Measurements from ENCODE around the gene ACOX3.

ACOX3 gene

DNA sequence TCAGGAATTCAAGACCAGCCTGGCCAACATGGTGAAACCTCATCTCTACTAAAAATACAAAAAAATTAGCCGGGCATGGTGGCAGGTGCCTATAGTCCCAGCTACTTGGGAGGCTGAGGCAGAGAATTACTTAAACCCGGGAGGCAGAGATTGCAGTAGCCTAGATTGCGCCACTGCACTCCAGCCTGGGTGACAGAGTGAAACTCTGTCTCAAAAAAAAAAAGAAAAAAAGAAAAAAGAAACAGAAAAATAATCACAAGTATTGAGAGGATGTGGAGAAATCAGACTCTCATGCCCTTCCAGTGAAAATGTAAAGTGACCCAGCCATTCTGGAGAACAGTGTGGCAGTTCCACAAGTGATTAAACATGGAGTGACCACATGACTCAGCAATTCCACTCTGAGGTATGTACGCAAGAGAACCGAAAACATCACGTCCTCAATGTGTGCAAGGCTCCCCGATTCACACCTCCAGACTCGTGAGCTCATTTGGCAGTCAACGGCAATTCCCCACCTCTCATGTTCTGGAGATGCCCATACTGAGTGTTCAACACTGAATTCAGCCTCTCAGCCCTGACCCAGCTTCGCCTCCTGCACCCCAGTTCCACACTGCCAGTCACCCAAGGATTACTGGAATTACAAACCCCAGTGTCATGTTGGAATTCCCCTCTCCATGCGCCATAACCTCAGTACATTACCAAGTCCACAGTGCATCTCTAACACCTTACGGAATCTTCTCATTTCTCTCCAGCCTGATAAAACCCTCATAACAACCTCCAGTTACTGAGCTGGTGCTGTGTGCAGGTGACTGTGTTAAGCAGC lies 21.1 kb downstream of the ACOX3 start:
- Histone ChIP-seq H3K4me1 (ENCODE audit: control insufficient read depth, insufficient read depth, low read length) (no peaks in the 10 kb centered on the region), H3K9me3 (ENCODE audit: control insufficient read depth, insufficient read depth, low read depth, low read length) (no peaks in the 10 kb centered on the region), H3K4me3 (ENCODE audit: low read depth, low read length) (no peak overlapping the region), H3K27ac (ENCODE audit: extremely low read depth, low read depth, low read length) (no peak overlapping the region), H3K36me3 (ENCODE audit: control insufficient read depth in 2 of 2, insufficient read depth in 1 of 2, low read length in 2 of 2) (peaks cover 0 to 12% of the 10 kb centered on the region in 2 experiments; a peak in 1 of 3 replicates)
- TF ChIP-seq ZNF169 (tag by site-specific recombination; IDR thresholded peaks at IDR 0.05) (no peak), ZNF341 (tag by site-specific recombination; IDR thresholded peaks at IDR 0.05; ENCODE audit: low read depth) (no peak), ZNF146 (tag by site-specific recombination; IDR thresholded peaks at IDR 0.05) (no peak), ZNF37A (tag by site-specific recombination; IDR thresholded peaks at IDR 0.05) (no peak), HOXA7 (CRISPR knock-in tag; IDR thresholded peaks at IDR 0.05; ENCODE audit: borderline replicate concordance) (no peak), ZNF223 (tag by site-specific recombination; IDR thresholded peaks at IDR 0.05) (no peak)
- TF ChIP-seq, protein P1, sequence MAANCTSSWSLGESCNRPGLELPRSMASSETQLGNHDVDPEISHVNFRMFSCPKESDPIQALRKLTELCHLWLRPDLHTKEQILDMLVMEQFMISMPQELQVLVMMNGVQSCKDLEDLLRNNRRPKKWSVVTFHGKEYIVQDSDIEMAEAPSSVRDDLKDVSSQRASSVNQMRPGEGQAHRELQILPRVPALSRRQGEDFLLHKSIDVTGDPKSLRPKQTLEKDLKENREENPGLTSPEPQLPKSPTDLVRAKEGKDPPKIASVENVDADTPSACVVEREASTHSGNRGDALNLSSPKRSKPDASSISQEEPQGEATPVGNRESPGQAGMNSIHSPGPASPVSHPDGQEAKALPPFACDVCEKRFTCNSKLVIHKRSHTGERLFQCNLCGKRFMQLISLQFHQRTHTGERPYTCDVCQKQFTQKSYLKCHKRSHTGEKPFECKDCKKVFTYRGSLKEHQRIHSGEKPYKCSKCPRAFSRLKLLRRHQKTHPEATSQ (tag by site-specific recombination; IDR thresholded peaks at IDR 0.05) = no peak
- TF ChIP-seq, protein P2, sequence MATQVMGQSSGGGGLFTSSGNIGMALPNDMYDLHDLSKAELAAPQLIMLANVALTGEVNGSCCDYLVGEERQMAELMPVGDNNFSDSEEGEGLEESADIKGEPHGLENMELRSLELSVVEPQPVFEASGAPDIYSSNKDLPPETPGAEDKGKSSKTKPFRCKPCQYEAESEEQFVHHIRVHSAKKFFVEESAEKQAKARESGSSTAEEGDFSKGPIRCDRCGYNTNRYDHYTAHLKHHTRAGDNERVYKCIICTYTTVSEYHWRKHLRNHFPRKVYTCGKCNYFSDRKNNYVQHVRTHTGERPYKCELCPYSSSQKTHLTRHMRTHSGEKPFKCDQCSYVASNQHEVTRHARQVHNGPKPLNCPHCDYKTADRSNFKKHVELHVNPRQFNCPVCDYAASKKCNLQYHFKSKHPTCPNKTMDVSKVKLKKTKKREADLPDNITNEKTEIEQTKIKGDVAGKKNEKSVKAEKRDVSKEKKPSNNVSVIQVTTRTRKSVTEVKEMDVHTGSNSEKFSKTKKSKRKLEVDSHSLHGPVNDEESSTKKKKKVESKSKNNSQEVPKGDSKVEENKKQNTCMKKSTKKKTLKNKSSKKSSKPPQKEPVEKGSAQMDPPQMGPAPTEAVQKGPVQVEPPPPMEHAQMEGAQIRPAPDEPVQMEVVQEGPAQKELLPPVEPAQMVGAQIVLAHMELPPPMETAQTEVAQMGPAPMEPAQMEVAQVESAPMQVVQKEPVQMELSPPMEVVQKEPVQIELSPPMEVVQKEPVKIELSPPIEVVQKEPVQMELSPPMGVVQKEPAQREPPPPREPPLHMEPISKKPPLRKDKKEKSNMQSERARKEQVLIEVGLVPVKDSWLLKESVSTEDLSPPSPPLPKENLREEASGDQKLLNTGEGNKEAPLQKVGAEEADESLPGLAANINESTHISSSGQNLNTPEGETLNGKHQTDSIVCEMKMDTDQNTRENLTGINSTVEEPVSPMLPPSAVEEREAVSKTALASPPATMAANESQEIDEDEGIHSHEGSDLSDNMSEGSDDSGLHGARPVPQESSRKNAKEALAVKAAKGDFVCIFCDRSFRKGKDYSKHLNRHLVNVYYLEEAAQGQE (tag by site-specific recombination; IDR thresholded peaks at IDR 0.05) = no peak
- TF ChIP-seq, protein P3, sequence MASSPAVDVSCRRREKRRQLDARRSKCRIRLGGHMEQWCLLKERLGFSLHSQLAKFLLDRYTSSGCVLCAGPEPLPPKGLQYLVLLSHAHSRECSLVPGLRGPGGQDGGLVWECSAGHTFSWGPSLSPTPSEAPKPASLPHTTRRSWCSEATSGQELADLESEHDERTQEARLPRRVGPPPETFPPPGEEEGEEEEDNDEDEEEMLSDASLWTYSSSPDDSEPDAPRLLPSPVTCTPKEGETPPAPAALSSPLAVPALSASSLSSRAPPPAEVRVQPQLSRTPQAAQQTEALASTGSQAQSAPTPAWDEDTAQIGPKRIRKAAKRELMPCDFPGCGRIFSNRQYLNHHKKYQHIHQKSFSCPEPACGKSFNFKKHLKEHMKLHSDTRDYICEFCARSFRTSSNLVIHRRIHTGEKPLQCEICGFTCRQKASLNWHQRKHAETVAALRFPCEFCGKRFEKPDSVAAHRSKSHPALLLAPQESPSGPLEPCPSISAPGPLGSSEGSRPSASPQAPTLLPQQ (tag by site-specific recombination; IDR thresholded peaks at IDR 0.05) = no peak
- POLR2A ChIA-PET = no interaction called here
- CTCF ChIA-PET = interaction anchor here (0.6 to 1.2 kb wide), 3 partner anchors 8 to 11 kb away, joined by 3 to 6 read pairs (median 3); no protein-coding TSS in a partner anchor

DNA sequence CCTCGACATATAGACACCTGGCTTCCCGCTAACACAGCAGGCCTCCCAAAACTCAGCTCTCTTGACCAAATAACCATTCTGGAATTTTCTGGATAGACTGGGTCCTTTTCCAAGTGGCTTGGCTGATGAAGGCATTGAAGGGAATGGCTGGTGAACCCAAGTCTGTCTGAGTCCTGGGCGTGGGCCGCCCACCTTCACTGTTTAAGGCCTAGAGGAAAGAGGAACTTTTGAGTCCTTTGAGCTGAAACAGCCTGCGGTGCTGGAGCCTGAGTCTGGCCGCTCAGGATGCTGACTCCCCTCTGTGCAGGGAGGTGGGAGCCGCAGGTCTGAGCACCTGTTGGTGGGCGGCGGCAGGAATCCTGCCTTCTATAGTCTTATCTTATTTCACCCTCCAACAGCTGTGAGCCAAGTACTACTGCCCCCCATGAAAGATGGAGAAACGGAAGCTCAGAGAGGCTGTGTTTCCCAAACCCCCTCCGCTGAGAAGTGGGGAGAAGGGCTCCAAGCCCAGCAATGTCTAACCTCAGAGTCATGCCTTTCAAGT lies 23.4 kb downstream of the ACOX3 start:
- Histone ChIP-seq H3K9me3 (ENCODE audit: control insufficient read depth, insufficient read depth, low read depth, low read length) (no peaks in the 10 kb centered on the region), H3K36me3 (ENCODE audit: control insufficient read depth in 2 of 2, insufficient read depth in 1 of 2, low read length in 2 of 2) (peaks cover 0 to 26% of the 10 kb centered on the region in 2 experiments; a peak in 1 of 3 replicates), H3K4me1 (ENCODE audit: control insufficient read depth, insufficient read depth, low read length) (no peaks in the 10 kb centered on the region), H3K27ac (ENCODE audit: extremely low read depth, low read depth, low read length) (no peak overlapping the region), H3K4me3 (ENCODE audit: low read depth, low read length) (no peak overlapping the region)
- no peak for TF ChIP-seq ZBTB7A (tag by site-specific recombination; IDR thresholded peaks at IDR 0.05; ENCODE audit: low read depth)
- no peak for TF ChIP-seq ZNF202 (tag by site-specific recombination; IDR thresholded peaks at IDR 0.05; ENCODE audit: borderline replicate concordance)
- no peak for TF ChIP-seq ZNF561 (tag by site-specific recombination; IDR thresholded peaks at IDR 0.05; ENCODE audit: borderline replicate concordance)
- TF ChIP-seq SCRT2 (tag by site-specific recombination; IDR thresholded peaks at IDR 0.05) = peak; percentile 30; the same call in 1 of the 2 replicates
- no peak for TF ChIP-seq ZBTB20 (tag by site-specific recombination; IDR thresholded peaks at IDR 0.05)
- no peak for TF ChIP-seq WT1 (tag by site-specific recombination; IDR thresholded peaks at IDR 0.05)
- TF ChIP-seq ZNF510 (tag by site-specific recombination; IDR thresholded peaks at IDR 0.05; ENCODE audit: insufficient replicate concordance) = no peak
- peak; percentile 68; the same call in 1 of the 2 replicates for TF ChIP-seq SCRT1 (tag by site-specific recombination; IDR thresholded peaks at IDR 0.05; ENCODE audit: borderline replicate concordance)
- no peak for TF ChIP-seq ZNF23 (tag by site-specific recombination; IDR thresholded peaks at IDR 0.05; ENCODE audit: borderline replicate concordance)
- ChIA-PET POLR2A (interaction anchor here (1.1 kb wide), 1 partner anchor 11 kb away, joined by 3 read pairs; no protein-coding TSS in a partner anchor), CTCF (interaction anchor here (0.6 to 1.0 kb wide), 2 partner anchors 8 to 240 kb away, joined by 3 read pairs; no protein-coding TSS in a partner anchor)
